Right ventricle myocardium inferior (tissue), 1 donor: ENCODE data around the gene DUSP18. TPM values are rescaled to one million over a fixed set of nuclear protein-coding genes. Genes with fewer than 3 reads are reported as not detected.
A peak's percentile ranks its signal among the peaks of the same experiment; 100 is the strongest.
"Not testable (repeated sequence)": the region's sequence is repeated elsewhere in the genome, so short reads cannot be mapped to it uniquely, and the experiment has no call there.

Experiments used
- ATAC-seq: fragments of 200-7000 bp; cut with Tn5 transposase; one replicate; pipeline ENCODE4 v1.9.1; 2020; ENCODE audit warnings: mild to moderate bottlenecking, moderate library complexity
- DNase-seq: peaks from one replicate; pipeline ENCODE4 v3.0.0; 2021; ENCODE audit errors: missing footprints
- intact Hi-C: fragments of 100-400 bp; cut with DNase I; formaldehyde crosslinking; loops from one replicate; pipeline ENCODE4 v1.11.0; 2022
- long read RNA-seq: library from polyadenylated mRNA; unstranded; transcript quantifications from one replicate; pipeline ENCODE4 v2.0.0, GENCODE V29; 2021
- total RNA-seq: library from RNA; stranded (reverse); fragmentation: NEBNext Ultra II Directional; extraction: Animal tissue kit (Norgen Biotek cat#: 25700); gene quantifications from one replicate; pipeline ENCODE4 v1.2.1, GENCODE V29; 2021
- donor health status: DM: no; HTN: yes; CAD: no; lungs with severe emphysema.

DUSP18 gene
- total RNA-seq = 2.8 TPM
- long read RNA-seq, partial matches to known transcripts = 0 of 2 reads
- long read RNA-seq, other reads (novel, unspliced or antisense) = 1 of 2 reads

- intact Hi-C loops = loop anchor here (1.0 kb wide), 1 partner anchor 32 kb away; the partner anchor contains the start of gene SLC35E4
- peak; percentile 98 for DNase-seq
- ATAC-seq = peak; percentile 99
Measured at GRCh38 chr22:30667494-30668385, at the start of gene DUSP18. Gene DUSP18 (minus strand): TSS chr22:30667875. CDS start chr22:30664003, 3,872 bp downstream.

- intact Hi-C loops = no loop called here
- DNase-seq = no peak
- ATAC-seq = no peak
Measured at GRCh38 chr22:30714062-30714461, 46.4 kb upstream of the DUSP18 start.

- intact Hi-C loops = no loop called here
- no peak for DNase-seq
- no peak for ATAC-seq
Measured at GRCh38 chr22:30712094-30712493, 44.4 kb upstream of the DUSP18 start.

GRCh38 chr22:30709980-30710379 lies 42.3 kb upstream of the DUSP18 start:
- DNase-seq, ATAC-seq, intact Hi-C loops: not testable (repeated sequence)

GRCh38 chr22:30705710-30706651 lies 38.3 kb upstream of the DUSP18 start:
- DNase-seq = no peak
- intact Hi-C loops = no loop called here
- no peak for ATAC-seq

GRCh38 chr22:30704978-30705377 lies 37.3 kb upstream of the DUSP18 start:
- intact Hi-C loops = no loop called here
- no peak for DNase-seq
- no peak for ATAC-seq

GRCh38 chr22:30702856-30703255 lies 35.2 kb upstream of the DUSP18 start:
- intact Hi-C loops = no loop called here
- ATAC-seq = no peak

GRCh38 chr22:30701872-30702271 lies 34.2 kb upstream of the DUSP18 start:
- ATAC-seq (no peak), DNase-seq (no peak)
- intact Hi-C loops = no loop called here

More at GRCh38 chr22:30702856-30703255, 35.2 kb upstream of the DUSP18 start:
- no peak for DNase-seq

- DNase-seq = no peak
- intact Hi-C loops = no loop called here
- ATAC-seq = no peak
Measured at GRCh38 chr22:30697975-30698374, 30.3 kb upstream of the DUSP18 start.

GRCh38 chr22:30695871-30696655 lies 28.4 kb upstream of the DUSP18 start:
- no peak for ATAC-seq
- intact Hi-C loops = no loop called here
- DNase-seq = no peak

- DNase-seq (no peak), ATAC-seq (no peak)
- intact Hi-C loops = no loop called here
Measured at GRCh38 chr22:30695351-30695851, 27.7 kb upstream of the DUSP18 start.

- DNase-seq (no peak), ATAC-seq (peak; percentile 63)
- intact Hi-C loops = no loop called here
Measured at GRCh38 chr22:30694640-30695350, 27.1 kb upstream of the DUSP18 start, which contains the start of gene OSBP2. Gene OSBP2 (plus strand): TSS chr22:30694874. CDS start chr22:30694910, 36 bp downstream.

- ATAC-seq (peak; percentile 53), DNase-seq (no peak)
- intact Hi-C loops = no loop called here
Measured at GRCh38 chr22:30694171-30694639, 26.5 kb upstream of the DUSP18 start.

GRCh38 chr22:30691204-30691603 lies 23.5 kb upstream of the DUSP18 start:
- intact Hi-C loops = no loop called here
- no peak for ATAC-seq
- DNase-seq = no peak

GRCh38 chr22:30689622-30690021 lies 21.9 kb upstream of the DUSP18 start:
- intact Hi-C loops = no loop called here
- ATAC-seq = no peak

GRCh38 chr22:30687358-30687757 lies 19.7 kb upstream of the DUSP18 start:
- intact Hi-C loops = no loop called here
- DNase-seq (no peak), ATAC-seq (no peak)

More at GRCh38 chr22:30689622-30690021, 21.9 kb upstream of the DUSP18 start:
- DNase-seq = no peak

- no peak for DNase-seq
- intact Hi-C loops = no loop called here
- ATAC-seq = no peak
Measured at GRCh38 chr22:30685178-30685577, 17.5 kb upstream of the DUSP18 start.
